ENCODE results near the gene ZNF462.

DNA sequence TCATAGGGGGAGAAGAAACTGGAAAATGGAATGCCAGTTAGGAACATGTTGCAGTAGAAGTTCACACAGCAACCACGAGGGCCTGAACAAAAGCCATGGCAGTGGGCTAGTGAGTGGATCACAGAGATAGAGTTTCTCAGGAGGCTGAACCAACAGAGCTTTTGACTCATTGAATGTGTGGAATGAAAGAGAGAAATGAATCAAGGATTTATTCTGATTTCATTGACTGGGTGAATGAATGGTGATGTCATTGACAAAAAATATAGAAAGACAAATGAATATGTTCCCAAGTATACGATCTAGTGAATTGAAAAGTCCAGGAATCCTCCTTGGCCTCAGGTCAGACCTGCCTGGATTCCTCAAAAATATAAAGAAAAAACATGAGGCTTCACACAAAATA lies 99.2 kb downstream of the ZNF462 start:
- TF ChIP-seq, protein P1, sequence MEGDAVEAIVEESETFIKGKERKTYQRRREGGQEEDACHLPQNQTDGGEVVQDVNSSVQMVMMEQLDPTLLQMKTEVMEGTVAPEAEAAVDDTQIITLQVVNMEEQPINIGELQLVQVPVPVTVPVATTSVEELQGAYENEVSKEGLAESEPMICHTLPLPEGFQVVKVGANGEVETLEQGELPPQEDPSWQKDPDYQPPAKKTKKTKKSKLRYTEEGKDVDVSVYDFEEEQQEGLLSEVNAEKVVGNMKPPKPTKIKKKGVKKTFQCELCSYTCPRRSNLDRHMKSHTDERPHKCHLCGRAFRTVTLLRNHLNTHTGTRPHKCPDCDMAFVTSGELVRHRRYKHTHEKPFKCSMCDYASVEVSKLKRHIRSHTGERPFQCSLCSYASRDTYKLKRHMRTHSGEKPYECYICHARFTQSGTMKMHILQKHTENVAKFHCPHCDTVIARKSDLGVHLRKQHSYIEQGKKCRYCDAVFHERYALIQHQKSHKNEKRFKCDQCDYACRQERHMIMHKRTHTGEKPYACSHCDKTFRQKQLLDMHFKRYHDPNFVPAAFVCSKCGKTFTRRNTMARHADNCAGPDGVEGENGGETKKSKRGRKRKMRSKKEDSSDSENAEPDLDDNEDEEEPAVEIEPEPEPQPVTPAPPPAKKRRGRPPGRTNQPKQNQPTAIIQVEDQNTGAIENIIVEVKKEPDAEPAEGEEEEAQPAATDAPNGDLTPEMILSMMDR (IDR thresholded peaks at IDR 0.05) = no peak
- TF ChIP-seq POLR2A (IDR thresholded peaks at IDR 0.05) (no peak), POLR2AphosphoS5 (IDR thresholded peaks at IDR 0.05) (no peak)
